Left ventricle myocardium inferior (tissue), 1 donor: ENCODE results near the gene HECW1. TPM values are rescaled to one million over a fixed set of nuclear protein-coding genes. Genes with fewer than 3 reads are reported as not detected.

Source experiments
- DNase-seq: peaks from one replicate; pipeline ENCODE4 v3.0.0-alpha.2; 2020
- H3K27ac ChIP-seq: fragments of 200-600 bp; replicated peaks from 2 replicates; pipeline ENCODE4 v1.8.0; 2021
- H3K27me3 ChIP-seq: fragments of 200-600 bp; 2 replicates; pipeline ENCODE4 v1.8.0; 2021; ENCODE audit warnings: low read depth
- H3K36me3 ChIP-seq: fragments of 200-600 bp; 2 replicates; pipeline ENCODE4 v1.8.0; 2021
- H3K4me1 ChIP-seq: fragments of 200-600 bp; 2 replicates; pipeline ENCODE4 v1.8.0; 2021
- H3K4me3 ChIP-seq: fragments of 200-600 bp; 2 replicates; pipeline ENCODE4 v1.8.0; 2021; ENCODE audit warnings: mild to moderate bottlenecking, moderate library complexity
- H3K9me3 ChIP-seq: fragments of 200-600 bp; replicated peaks from 2 replicates; pipeline ENCODE4 v1.8.0; 2021
- CTCF ChIP-seq: fragments of 200-600 bp; IDR thresholded peaks from 2 replicates; pipeline ENCODE4 v1.8.0; 2021; ENCODE audit warnings: antibody characterized with exemption, mild to moderate bottlenecking, borderline replicate concordance
- intact Hi-C: fragments of 100-400 bp; cut with micrococcal nuclease; formaldehyde crosslinking; loops from one replicate; pipeline ENCODE4 v1.11.0; 2022
- total RNA-seq: library from RNA; stranded (reverse); fragmentation: NEBNext Ultra II Directional; extraction: Animal tissue kit (Norgen Biotek cat#: 25700); gene quantifications from one replicate; pipeline ENCODE4 v1.2.1, GENCODE V29; 2021
- donor health status: DM: no; HTN: yes; CAD: no; lungs with severe emphysema.

The HECW1 gene
- total RNA-seq, 1 donor from 2014 or later: not detected

DNA sequence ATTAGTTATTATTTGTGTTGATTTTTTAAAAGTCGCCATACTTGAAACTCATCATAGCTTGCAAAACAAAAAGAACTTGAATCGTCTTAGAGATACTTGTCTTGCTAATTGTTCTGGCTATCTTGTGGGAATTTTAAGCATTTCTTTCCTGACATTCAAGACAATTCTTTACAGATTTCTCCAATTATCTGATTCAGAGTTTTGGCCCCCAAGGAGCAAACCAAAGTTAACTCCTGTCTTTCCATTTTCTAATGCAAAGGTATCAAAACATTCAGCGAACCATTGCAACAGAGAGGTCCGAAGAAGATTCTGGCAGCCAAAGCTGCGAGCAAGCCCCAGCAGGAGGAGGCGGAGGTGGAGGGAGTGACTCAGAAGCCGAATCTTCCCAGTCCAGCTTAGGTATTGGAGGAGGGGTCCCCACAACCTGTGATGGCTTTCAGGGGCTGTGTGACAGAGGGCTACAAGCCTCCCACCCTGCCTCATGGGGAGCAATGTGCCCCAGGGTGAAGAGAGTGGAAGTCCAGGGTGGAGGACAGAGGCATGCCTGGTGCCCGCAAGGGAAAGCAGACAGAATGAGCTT is 351.0 kb downstream of the HECW1 start:
- TF ChIP-seq CTCF: no peak
- no peak for DNase-seq
- Histone ChIP-seq H3K4me3 (no peak overlapping the region), H3K9me3 (no peaks in the 10 kb centered on the region), H3K4me1 (peaks cover 20% of the 10 kb centered on the region), H3K27ac (no peak overlapping the region), H3K36me3 (no peaks in the 10 kb centered on the region), H3K27me3 (peaks cover 5% of the 10 kb centered on the region)
- intact Hi-C loops: no loop called here

- Histone ChIP-seq H3K4me3 (no peak overlapping the region), H3K9me3 (no peaks in the 10 kb centered on the region), H3K4me1 (peaks cover 19% of the 10 kb centered on the region), H3K27me3 (peaks cover 16% of the 10 kb centered on the region), H3K27ac (no peak overlapping the region), H3K36me3 (no peaks in the 10 kb centered on the region)
- TF ChIP-seq CTCF: no peak
- intact Hi-C loops: no loop called here
- DNase-seq: no peak
Observed at GRCh38 chr7:43465581-43466554, 353.4 kb downstream of the HECW1 start.

DNA sequence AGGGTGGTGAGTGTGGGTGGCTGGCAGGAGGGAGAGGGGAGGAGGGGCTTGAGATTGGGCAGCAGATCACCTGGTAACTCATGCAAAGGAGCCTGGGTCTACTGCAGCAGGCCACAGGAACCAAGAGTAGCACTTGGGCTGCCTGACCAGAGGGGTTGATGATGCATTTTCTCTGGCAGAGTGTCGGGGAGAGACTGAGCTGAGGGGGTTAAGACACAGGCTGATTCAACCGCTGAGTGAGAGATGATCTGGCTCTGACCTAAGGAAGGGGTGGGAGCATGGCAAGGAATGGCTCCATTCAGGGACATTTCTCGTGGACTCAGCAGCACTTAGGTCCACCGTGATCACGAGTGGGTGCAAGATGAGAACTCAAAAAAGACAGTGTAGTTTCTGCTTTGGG is 355.0 kb downstream of the HECW1 start:
- no peak for TF ChIP-seq CTCF
- intact Hi-C loops: no loop called here
- Histone ChIP-seq H3K9me3 (no peaks in the 10 kb centered on the region), H3K27me3 (peaks cover 16% of the 10 kb centered on the region), H3K4me1 (peaks cover 4% of the 10 kb centered on the region), H3K4me3 (no peak overlapping the region), H3K36me3 (no peaks in the 10 kb centered on the region), H3K27ac (no peak overlapping the region)
- DNase-seq: no peak

- peaks cover 16% of the 10 kb centered on the region for H3K27me3 ChIP-seq
Observed at GRCh38 chr7:43467846-43468245, 355.4 kb downstream of the HECW1 start.

DNA sequence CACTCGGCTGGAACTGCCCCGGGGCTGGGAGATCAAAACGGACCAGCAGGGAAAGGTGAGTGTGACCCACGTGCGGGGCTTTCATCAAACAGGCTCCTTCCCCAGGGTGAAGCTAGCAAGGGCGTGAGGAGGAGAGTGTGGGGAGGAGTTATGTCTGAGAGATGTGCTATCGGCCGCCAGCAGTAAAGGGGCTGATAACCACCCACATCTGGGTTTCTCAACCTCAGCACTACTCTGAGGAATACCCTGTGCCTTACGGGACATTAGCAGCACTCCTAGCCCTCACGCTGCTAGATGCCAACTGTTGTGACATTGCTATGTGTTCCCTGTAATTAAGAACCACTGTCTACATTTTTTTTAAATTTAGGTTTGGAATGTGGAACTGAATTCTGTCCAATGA is 356.6 kb downstream of the HECW1 start:
- H3K36me3 ChIP-seq: no peaks in the 10 kb centered on the region
- H3K4me3 ChIP-seq: no peak overlapping the region
- DNase-seq: no peak
- H3K4me1 ChIP-seq: no peaks in the 10 kb centered on the region
- H3K27me3 ChIP-seq: peaks cover 11% of the 10 kb centered on the region
- no peak overlapping the region for H3K27ac ChIP-seq
- intact Hi-C loops: no loop called here
- no peaks in the 10 kb centered on the region for H3K9me3 ChIP-seq
- no peak for TF ChIP-seq CTCF

More at GRCh38 chr7:43467846-43468245, 355.4 kb downstream of the HECW1 start:
- no peak for TF ChIP-seq CTCF
- no peaks in the 10 kb centered on the region for H3K36me3 ChIP-seq
- DNase-seq: no peak
- intact Hi-C loops: no loop called here
- H3K4me1 ChIP-seq: no peaks in the 10 kb centered on the region
- H3K27ac ChIP-seq: no peak overlapping the region
- no peaks in the 10 kb centered on the region for H3K9me3 ChIP-seq
- H3K4me3 ChIP-seq: no peak overlapping the region
